NCI-H146 treated with DMSO at 0.1 percent for 48 hours (cell line): Measurements from ENCODE around the gene PDZRN3.

ENCODE experiments used
- DNase-seq: peaks from one replicate; lab custom pipeline; 2025; ENCODE audit not compliant: unreplicated experiment; lab: John Stamatoyannopoulos, UW

The PDZRN3 gene

DNA sequence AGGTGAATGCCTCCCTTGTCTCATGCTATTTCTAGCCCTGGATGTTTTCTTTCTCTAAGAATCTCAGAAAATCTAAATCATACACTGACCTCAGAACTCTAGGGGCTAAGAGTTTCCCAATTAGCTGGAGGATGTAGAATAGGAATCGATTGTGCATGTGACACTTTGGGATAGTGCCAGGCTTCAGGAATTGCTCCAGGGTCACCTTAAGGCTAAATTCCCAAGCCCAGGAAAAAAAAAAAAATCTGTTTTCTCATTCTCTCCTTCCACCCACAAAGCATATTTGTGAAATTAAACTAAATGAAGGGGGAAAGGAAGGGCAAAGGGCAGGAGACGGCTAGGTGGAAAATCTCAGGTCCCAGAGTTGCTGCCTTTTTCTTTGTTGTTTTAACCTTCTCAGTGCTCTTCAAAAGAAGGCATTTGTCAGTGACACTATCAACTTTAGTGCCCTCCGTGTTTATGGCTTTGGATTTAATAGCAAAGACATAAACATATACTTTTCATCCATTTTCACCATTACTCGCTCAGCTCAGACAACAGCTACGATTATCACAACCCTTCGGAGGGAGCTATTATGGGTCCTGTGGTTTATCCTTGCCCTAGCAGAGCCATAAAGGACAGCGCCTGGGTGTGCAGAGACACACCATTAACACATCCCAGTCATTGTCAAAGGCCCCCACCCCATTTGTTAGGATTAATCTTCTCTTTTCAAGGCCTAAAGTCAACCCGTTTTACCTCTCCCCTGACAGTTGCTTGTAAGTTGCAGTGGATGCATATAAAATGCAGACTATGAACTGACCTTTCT lies 271.7 kb downstream of the PDZRN3 start:
- DNase-seq: no peak

GRCh38 chr3:73351423-73352071 lies 273.2 kb downstream of the PDZRN3 start:
- DNase-seq: no peak

DNA sequence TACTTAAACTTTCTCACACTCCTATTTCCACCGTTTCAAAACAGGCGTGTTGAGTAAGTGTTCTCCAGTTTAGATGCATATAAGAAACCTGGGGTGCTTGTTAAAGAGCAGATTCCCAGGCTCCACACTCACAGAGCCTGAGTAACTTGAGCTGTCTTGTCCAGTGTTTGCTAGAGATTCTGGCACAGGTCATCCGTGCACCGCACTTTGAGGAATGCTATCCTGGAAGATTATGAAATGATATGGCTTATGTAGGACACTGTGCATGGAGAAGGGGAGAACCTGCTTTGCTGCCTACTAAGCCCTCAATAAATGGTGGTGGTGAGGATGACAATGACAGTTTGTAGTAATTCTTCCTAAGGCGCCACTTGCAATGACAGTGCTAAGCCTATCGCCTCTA lies 273.7 kb downstream of the PDZRN3 start:
- DNase-seq: no peak

- no peak for DNase-seq
Observed at GRCh38 chr3:73349657-73350056, 275.1 kb downstream of the PDZRN3 start.

GRCh38 chr3:73342077-73342476 lies 282.7 kb downstream of the PDZRN3 start:
- DNase-seq: no peak

GRCh38 chr3:73341272-73341935 lies 283.3 kb downstream of the PDZRN3 start:
- no peak for DNase-seq

DNA sequence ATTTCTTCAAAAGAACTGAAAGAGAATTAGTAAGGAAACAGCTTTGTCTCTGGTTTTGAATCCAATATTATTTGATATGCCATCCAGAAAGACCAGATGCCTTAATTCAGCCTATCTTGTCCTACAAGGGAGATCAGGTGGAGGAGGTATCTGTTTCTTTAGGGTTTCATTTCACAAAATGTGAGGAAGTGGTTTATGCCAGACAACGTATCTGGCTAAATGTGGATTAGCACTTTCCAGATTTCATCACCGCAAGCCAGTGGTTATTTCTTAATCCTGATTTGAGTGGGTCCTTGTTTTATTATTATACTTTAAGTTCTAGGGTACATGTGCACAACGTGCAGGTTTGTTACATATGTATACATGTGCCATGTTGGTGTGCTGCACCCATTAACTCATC lies 292.2 kb downstream of the PDZRN3 start:
- no peak for DNase-seq
